ENCODE data around the gene AKAP1. TPM values are rescaled to one million over a fixed set of nuclear protein-coding genes. Genes with fewer than 3 reads are reported as not detected.
A peak's percentile ranks its signal among the peaks of the same experiment; 100 is the strongest.

Gene AKAP1
- polyA plus RNA-seq, 3 donors, result 5.6 to 14.6 (median 6.8) TPM

DNA sequence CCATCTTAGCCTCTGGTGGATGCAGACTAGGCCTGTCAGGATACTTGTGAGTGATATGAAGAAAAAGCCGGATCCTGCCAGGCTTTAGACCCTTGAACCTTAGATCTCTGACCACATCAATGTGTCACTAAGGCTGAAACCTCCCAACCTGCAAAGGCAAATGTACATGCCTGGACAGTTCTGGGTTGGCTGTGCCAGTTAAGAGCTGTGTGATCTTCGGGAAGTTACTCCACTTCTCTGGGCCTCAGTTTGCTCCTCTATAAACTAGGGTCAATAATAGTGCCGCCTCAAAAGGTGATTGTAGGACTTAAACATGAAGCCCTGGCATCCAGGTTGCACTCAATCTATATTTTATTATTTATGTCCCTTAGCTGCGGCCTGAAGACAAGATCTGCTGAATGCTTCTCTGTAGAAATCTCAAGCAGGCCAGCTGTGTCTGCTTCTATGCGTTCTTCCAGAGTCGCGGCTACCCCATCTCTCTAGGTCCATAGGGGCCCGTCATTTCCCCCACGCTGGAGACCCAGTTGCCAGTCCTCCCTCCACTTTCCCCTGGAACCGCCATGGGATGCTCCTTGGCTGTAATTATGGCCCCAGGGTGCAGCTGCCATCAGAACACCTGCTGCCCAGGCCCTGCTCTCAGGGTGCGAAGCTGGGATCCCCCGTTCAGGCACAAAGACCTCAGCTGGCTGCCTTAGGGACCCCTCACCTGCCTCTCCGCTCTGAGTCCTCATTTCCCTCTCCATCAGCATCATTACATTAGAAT lies 50.2 kb downstream of the AKAP1 start:
- no peak overlapping the region for H3K4me2 ChIP-seq (replicated peaks; ENCODE audit: extremely low read depth, low read length, poor library complexity, severe bottlenecking)
- 97% methylated on average over 11 of the region's 13 CpGs for WGBS (ENCODE audit: insufficient coverage)
- H3K79me2 ChIP-seq (ENCODE audit: insufficient read depth, low read length), result no peaks in the 10 kb centered on the region
- H3K4me1 Mint-ChIP-seq, result peaks cover 14% of the 10 kb centered on the region
- TF ChIP-seq CTCF (IDR thresholded peaks at IDR 0.05), result no peak
- no peak overlapping the region for H3K9ac ChIP-seq (ENCODE audit: insufficient read depth, low read length, poor library complexity, severe bottlenecking)
- peaks cover 4 to 9% of the 10 kb centered on the region in 2 donors for H3K4me1 ChIP-seq (ENCODE audit: control insufficient read depth in 1 of 2, insufficient read depth in 2 of 2, low read length in 2 of 2)
- no peaks in the 10 kb centered on the region for H3K27me3 ChIP-seq (ENCODE audit: control insufficient read depth in 2 of 2, insufficient read depth in 2 of 2, low read length in 2 of 2)
- no peak overlapping the region for H3K27ac Mint-ChIP-seq
- H3K4me3 ChIP-seq (replicated peaks in 1 of 3; ENCODE audit: low read depth in 2 of 3, low read length in 3 of 3), result no peak overlapping the region
- no peaks in the 10 kb centered on the region for H3K9me3 Mint-ChIP-seq
- H3K27ac ChIP-seq (ENCODE audit: low read depth in 1 of 2, low read length in 2 of 2), result no peak overlapping the region
- H3K27me3 Mint-ChIP-seq (ENCODE audit: low read depth in 3 of 3), result peaks cover 5 to 13% (median 11%) of the 10 kb centered on the region in 3 donors
- no peak overlapping the region for H2AFZ ChIP-seq (ENCODE audit: insufficient read depth, low read depth, low read length, poor library complexity, severe bottlenecking)
- no peaks in the 10 kb centered on the region for H3K36me3 ChIP-seq (replicated peaks in 1 of 2; ENCODE audit: control insufficient read depth in 1 of 2, insufficient read depth in 2 of 2, low read length in 2 of 2)
- no peaks in the 10 kb centered on the region for H3K36me3 Mint-ChIP-seq
- intact Hi-C loops (cut with micrococcal nuclease), result loop anchor here (10.0 kb wide), 2 partner anchors 540 to 980 kb away; no protein-coding TSS in a partner anchor
- DNase-seq, result no peak
- peak overlapping the region in 1 of 2 donors; percentile 17 for H3K4me3 Mint-ChIP-seq
- no peaks in the 10 kb centered on the region for H3K9me3 ChIP-seq (replicated peaks in 1 of 2; ENCODE audit: control insufficient read depth in 1 of 2, insufficient read depth in 1 of 2, low read length in 2 of 2)
- H4K20me1 ChIP-seq (ENCODE audit: insufficient read depth, low read length), result no peaks in the 10 kb centered on the region

DNA sequence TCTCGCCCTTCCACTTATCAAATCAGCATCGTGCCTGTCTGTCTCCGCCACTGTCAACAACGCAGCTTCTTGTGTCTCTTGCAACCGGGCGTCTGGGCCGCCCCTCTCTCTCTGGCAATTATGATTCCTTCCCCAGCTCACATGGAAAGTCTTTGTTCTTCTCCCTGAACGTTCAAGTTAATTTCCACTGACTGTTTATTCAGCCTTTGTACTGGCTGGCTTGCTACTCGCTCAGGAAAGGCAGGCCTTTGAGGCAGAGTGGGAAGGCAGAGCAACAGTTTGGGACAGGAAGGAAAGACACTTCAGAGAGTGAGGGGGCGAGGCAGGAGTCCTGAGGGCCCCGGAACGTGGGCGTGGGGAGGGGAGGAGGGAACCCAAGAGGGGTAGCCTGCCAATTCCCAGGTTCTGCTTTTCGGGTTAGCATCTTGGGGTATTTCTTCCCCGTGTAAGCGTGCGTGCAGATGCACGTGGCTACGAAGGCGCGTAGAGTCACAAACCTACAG lies 50.8 kb downstream of the AKAP1 start:
- Mint-ChIP-seq H3K27me3 (ENCODE audit: low read depth in 3 of 3) (peaks cover 5 to 13% (median 11%) of the 10 kb centered on the region in 3 donors), H3K36me3 (no peaks in the 10 kb centered on the region), H3K27ac (no peak overlapping the region), H3K9me3 (no peaks in the 10 kb centered on the region), H3K4me3 (peak overlapping the region in 1 of 2 donors; percentile 41), H3K4me1 (peaks cover 14% of the 10 kb centered on the region)
- H3K36me3 ChIP-seq (replicated peaks in 1 of 2; ENCODE audit: control insufficient read depth in 1 of 2, insufficient read depth in 2 of 2, low read length in 2 of 2), result no peaks in the 10 kb centered on the region
- H3K9me3 ChIP-seq (replicated peaks in 1 of 2; ENCODE audit: control insufficient read depth in 1 of 2, insufficient read depth in 1 of 2, low read length in 2 of 2), result no peaks in the 10 kb centered on the region
- H4K20me1 ChIP-seq (ENCODE audit: insufficient read depth, low read length), result no peaks in the 10 kb centered on the region
- DNase-seq, result peak in 1 of 3 donors; percentile 20
- 29% methylated on average over 18 of the region's 21 CpGs for WGBS (ENCODE audit: insufficient coverage)
- H3K4me2 ChIP-seq (replicated peaks; ENCODE audit: extremely low read depth, low read length, poor library complexity, severe bottlenecking), result peak overlapping the region; percentile 4
- no peaks in the 10 kb centered on the region for H3K27me3 ChIP-seq (ENCODE audit: control insufficient read depth in 2 of 2, insufficient read depth in 2 of 2, low read length in 2 of 2)
- no peak overlapping the region for H3K27ac ChIP-seq (ENCODE audit: low read depth in 1 of 2, low read length in 2 of 2)
- no peak for TF ChIP-seq CTCF (IDR thresholded peaks at IDR 0.05)
- intact Hi-C loops (cut with micrococcal nuclease), result loop anchor here (10.0 kb wide), 2 partner anchors 539 to 979 kb away; no protein-coding TSS in a partner anchor
- H3K9ac ChIP-seq (ENCODE audit: insufficient read depth, low read length, poor library complexity, severe bottlenecking), result no peak overlapping the region
- no peak overlapping the region for H2AFZ ChIP-seq (ENCODE audit: insufficient read depth, low read depth, low read length, poor library complexity, severe bottlenecking)
- no peak overlapping the region for H3K4me3 ChIP-seq (replicated peaks in 1 of 3; ENCODE audit: low read depth in 2 of 3, low read length in 3 of 3)
- peaks cover 4 to 9% of the 10 kb centered on the region in 2 donors for H3K4me1 ChIP-seq (ENCODE audit: control insufficient read depth in 1 of 2, insufficient read depth in 2 of 2, low read length in 2 of 2)
- H3K79me2 ChIP-seq (ENCODE audit: insufficient read depth, low read length), result no peaks in the 10 kb centered on the region
